GM19035 (cell line): Measurements from ENCODE around the gene KIF26A.

Experiments used
- ATAC-seq: cut with Tn5 transposase; IDR thresholded peaks from one replicate; pipeline ENCODE4 v1.9.1; 2021; ENCODE audit not compliant: unreplicated experiment

KIF26A gene

GRCh38 chr14:104112609-104113571 is 25.5 kb upstream of the KIF26A start:
- ATAC-seq = no peak

DNA sequence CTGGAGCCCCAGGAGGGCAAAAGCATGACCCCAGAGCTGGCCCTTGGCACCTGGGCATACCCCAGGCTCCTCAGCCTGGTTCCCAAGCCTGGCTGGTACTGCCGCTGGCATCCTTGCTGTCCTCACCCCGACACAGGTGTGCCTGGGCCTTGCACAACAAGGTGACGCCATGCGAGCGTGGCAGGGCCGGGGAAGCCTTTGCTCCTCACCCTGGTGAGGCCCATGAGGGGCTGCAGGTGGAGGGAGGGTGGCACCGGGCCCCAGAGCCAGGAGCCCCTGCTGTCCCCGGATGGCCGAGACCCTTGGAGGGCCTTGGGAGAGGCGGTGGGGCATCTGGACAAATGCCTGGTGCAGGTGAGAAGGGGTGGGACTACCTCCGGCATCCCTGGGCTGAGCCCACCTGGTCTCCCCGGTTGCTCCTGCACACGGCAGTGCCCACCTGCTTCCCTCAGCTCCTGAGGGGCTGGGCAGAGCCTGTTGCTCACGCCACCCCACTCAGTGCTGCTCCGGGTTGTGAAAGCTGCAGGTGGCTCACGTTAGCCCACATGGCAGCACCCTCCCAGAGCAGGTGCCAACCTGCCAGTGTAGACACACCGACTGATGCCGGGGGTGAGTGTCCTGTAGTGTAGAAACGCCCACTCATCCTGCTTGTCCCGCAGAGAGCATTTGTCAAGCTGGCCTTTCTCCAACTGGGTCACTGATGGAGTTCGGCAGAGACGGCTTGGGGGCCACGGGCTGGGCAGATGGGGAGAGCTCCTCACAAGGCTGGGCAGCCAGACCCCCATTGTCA is 24.6 kb upstream of the KIF26A start:
- no peak for ATAC-seq

GRCh38 chr14:104114421-104115130 is 23.8 kb upstream of the KIF26A start:
- ATAC-seq = no peak

- no peak for ATAC-seq
Observed at GRCh38 chr14:104115131-104115600, 23.2 kb upstream of the KIF26A start.

GRCh38 chr14:104115691-104116287 is 22.6 kb upstream of the KIF26A start:
- no peak for ATAC-seq

GRCh38 chr14:104116288-104116755 is 22.1 kb upstream of the KIF26A start:
- ATAC-seq = no peak

DNA sequence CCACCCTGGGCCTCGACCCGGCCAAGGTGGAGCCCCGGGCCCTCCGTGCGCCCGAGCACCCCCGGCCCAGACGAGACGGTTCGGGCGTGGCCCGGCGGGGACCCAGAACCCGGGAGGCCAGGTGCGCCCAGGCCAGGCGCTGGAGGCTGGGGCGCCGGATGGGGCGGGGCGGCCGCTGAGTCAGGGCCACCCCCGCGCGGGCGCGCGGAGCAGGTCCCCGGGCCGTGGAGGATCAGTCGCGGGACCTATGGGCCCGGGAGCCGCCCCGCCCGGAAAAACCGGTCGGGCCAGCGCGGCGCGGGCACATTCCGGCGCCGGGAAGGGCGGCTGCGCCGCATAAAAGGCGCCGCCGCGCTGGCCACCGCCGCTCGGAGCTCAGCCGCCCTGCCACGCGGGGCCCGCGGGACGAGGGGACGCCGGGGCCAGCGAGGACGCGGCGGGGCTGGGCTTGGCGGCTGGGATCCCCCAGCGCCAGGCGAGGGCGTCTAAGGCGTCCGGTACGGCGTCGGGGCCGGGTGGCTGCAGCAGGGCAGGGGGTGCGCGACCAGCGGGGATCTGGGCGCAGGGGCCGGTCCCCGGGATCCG is 21.5 kb upstream of the KIF26A start:
- no peak for ATAC-seq

- no peak for ATAC-seq
Observed at GRCh38 chr14:104117341-104118005, 20.9 kb upstream of the KIF26A start.

- no peak for ATAC-seq
Observed at GRCh38 chr14:104118006-104118844, 20.2 kb upstream of the KIF26A start.

DNA sequence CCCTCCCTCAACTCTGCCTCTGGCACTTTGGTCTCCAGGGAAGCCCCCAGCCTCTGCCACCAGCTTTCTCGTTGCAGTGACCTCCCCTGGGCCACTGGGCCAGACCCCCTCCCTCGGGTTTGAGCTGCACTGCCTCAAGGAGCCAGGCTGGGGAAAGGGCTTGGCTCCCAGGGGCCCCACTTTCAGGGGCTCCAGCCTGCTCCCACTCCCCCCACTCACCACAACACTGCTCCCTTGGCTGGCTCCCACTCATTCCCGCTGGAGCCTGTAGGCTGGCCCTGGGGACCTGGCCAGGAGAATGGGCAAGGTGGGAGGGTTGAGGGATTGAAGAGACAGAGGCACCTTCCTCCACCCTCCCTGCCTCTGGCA is 19.3 kb upstream of the KIF26A start:
- no peak for ATAC-seq

DNA sequence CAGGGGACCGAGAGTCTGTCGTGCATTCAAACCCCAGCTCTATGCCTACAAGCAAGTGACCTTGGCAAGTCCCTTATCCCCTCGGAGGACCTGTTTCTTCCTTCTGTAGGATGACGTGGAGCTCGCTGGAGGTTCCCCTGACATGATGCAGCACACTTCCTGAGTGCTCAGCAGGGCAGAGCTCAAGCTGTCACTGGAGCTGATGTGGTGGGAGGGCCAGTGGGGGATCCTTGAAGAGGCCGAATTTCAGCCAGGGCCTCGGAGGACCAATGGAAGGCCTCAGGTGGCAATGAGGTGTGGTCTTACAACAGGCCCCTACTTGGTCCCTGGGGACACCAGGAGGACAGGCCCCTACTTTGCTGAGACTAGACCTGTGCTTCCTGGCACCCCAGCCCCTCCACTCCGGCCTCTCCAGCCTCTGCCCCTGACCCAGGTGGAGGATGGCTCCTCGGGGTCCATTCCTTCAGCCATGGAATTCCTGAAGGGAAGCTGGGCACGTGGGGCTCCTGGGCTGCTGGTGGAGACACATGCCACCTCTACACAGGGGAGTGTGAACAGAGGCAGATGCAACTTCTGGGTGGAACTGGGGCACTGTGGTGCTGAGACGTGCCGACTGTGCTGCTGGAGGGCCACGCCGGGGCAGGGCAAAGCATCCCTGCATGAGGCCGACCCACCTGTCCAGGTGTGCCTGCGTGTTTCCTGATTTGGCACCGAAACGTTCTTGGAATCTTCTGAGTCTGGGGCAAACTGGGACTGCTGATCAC is 18.7 kb upstream of the KIF26A start:
- ATAC-seq = no peak

DNA sequence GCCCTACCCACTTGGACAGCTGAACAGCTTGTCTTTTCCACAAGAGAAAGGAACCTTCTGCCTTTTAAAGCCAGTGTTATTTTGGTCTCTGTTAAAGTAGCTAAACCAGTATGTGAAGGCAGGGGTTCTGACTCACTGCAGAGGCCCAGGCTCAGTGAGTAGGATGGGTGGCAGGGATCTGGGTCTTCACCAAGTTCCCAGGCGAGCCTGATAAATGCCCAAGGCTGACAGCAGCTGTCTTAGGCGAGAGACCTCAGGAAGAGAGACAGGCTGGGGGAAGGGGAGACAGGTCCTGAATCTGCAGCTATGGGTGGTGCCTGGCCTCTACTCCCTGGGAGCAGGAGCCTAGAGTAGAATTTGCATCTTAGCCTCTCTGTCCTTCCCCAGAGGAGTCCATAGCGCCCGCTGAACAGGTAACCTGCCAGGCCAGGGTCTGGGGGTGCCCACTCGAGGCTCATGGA is 18.1 kb upstream of the KIF26A start:
- no peak for ATAC-seq

DNA sequence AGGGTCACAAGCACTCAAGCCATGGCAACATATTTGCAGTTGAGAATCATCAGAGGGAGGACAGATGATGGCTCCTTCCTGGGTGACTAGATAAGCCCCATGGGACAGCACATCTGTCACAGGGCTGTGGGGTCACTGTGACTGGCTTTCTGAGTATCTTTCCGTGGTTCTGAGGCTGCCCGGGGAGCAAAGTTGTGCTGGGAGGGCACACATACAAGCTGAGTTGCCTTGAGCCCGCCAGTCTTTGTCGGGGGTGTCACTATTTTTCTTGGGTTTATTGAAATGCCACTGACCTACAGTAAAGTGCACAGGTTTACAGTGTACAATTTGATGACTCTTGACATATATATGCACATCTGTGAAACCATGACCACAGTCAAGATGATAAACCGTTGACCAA is 17.2 kb upstream of the KIF26A start:
- ATAC-seq = no peak

- no peak for ATAC-seq
Observed at GRCh38 chr14:104123879-104124278, 14.5 kb upstream of the KIF26A start.

DNA sequence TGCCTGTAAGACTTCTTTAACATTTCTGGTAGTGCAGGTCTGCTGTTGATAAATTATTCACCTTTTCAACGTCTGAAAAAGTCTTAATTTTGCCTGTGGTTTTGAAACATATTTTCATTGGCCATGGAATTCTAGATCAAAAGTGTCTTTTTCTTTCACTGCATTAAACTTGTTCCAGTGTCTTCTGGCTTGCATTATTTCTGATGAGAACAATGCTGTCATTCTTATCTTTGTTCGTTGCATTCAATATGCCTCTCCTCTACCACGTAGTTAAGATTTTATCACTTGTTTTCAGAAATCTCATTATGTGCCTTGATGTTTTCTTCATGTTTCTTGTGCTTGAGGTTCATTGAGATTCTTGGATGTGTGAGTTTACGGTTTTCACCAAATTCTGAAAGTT is 13.4 kb upstream of the KIF26A start:
- ATAC-seq = no peak

DNA sequence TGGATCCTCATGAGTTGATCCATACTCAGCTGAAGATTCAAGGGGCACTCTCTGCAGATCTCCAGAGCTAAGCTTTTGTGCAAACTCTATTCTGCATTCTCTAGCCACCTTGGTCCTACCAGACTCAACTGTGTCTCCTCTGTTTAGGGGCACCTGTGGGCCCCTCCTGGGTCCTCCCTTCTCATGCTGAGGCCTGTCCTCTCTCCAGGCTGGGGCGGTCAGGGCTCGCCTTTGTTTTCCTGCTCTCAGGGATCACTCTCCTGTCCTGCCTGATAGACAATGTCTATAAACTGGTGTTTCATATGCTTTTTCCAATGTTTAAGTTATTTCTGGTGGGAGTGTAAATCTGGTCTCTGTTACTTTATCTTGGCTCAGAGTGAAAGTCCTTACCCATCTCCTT is 11.6 kb upstream of the KIF26A start:
- no peak for ATAC-seq

DNA sequence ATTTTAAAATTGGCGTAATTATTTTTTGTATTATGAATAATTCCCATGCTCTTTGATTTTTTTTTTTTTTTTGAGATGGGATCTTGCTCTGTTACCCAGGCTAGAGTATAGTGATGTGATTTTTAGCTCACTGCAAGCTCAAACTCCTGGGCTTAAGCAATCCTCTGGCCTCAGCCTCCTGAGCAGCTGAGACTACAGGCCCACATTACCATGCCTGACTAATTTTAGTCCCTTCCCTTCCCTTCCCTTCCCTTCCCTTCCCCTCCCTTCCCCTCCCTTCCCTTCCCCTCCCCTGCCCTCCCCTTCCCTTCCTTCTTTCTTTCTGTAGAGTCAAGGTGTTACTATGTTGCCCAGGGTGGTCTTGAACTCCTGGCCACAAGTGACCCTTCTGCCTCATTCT is 9.4 kb upstream of the KIF26A start:
- no peak for ATAC-seq

GRCh38 chr14:104129556-104129955 is 8.8 kb upstream of the KIF26A start:
- no peak for ATAC-seq
